PC-9 (cell line): Measurements from ENCODE around the gene NHLRC4. TPM values are rescaled to one million over a fixed set of nuclear protein-coding genes. Genes with fewer than 3 reads are reported as not detected.
A peak's percentile ranks its signal among the peaks of the same experiment; 100 is the strongest.

Experiments
- BruUV-seq: library from RNA; stranded (reverse); fragments of 400-500 nt; replicated peaks from 2 replicates; lab custom pipeline; 2021; lab: Mats Ljungman, UMichigan
- CTCF ChIA-PET: fragments of 300-600 bp; sonication (Branson Sonifier 250); formaldehyde crosslinking; loops from one replicate; lab custom pipeline; 2022; ENCODE audit warnings: antibody characterized with exemption; lab: Charles Lee
- POLR2A ChIA-PET: fragments of 300-600 bp; sonication (Branson Sonifier 250); formaldehyde crosslinking; loops from one replicate; lab custom pipeline; 2022; ENCODE audit warnings: antibody characterized with exemption; ENCODE audit not compliant: unreplicated experiment; lab: Charles Lee
- DNase-seq, 2 experiments: peaks; one replicate each; pipeline versions ENCODE4 v3.0.0 to v3.0.0-alpha.2; 2015 to 2022; ENCODE audit warnings: mixed read lengths in 1 of 2
- H2AFZ ChIP-seq: fragments of 200-600 bp; sonication (generic); 2 replicates; pipeline ENCODE4 v1.8.1; 2017; ENCODE audit warnings: antibody characterized with exemption
- H3F3A ChIP-seq: fragments of 200-600 bp; sonication (generic); 2 replicates; pipeline ENCODE4 v1.8.1; 2017; ENCODE audit warnings: antibody characterized with exemption, mild to moderate bottlenecking, low read depth; ENCODE audit not compliant: insufficient read depth
- H3K27ac ChIP-seq: fragments of 200-600 bp; sonication (generic); 2 replicates; pipeline ENCODE4 v1.6.1; 2016; ENCODE audit warnings: mixed run types
- H3K27me3 ChIP-seq: fragments of 200-600 bp; sonication (generic); 2 replicates; pipeline ENCODE4 v1.6.1; 2016; ENCODE audit warnings: low read depth, mixed run types; ENCODE audit not compliant: insufficient read depth
- H3K36me3 ChIP-seq: fragments of 200-600 bp; sonication (generic); 2 replicates; pipeline ENCODE4 v1.6.1; 2016; ENCODE audit warnings: low read depth, mixed run types
- H3K4me1 ChIP-seq: fragments of 200-600 bp; sonication (generic); replicated peaks from 2 replicates; pipeline ENCODE4 v1.6.1; 2016; ENCODE audit warnings: mixed run types; ENCODE audit not compliant: insufficient read depth
- H3K4me2 ChIP-seq: fragments of 200-600 bp; sonication (generic); 2 replicates; pipeline ENCODE4 v1.6.1; 2017; ENCODE audit warnings: mixed run types
- H3K4me3 ChIP-seq: fragments of 200-600 bp; sonication (generic); 2 replicates; pipeline ENCODE4 v1.6.1; 2016; ENCODE audit warnings: mixed run types
- H3K79me2 ChIP-seq: fragments of 200-600 bp; sonication (generic); 2 replicates; pipeline ENCODE4 v1.6.1; 2017; ENCODE audit warnings: low read depth, mixed run types
- H3K9me2 ChIP-seq: fragments of 200-600 bp; sonication (generic); 2 replicates; pipeline ENCODE4 v1.8.1; 2017; ENCODE audit warnings: mild to moderate bottlenecking; ENCODE audit not compliant: insufficient read depth
- H3K9me3 ChIP-seq: fragments of 200-600 bp; sonication (generic); 2 replicates; pipeline ENCODE4 v1.8.1; 2016; ENCODE audit warnings: low read depth; ENCODE audit not compliant: insufficient read depth
- H4K20me1 ChIP-seq: fragments of 200-600 bp; sonication (generic); 2 replicates; pipeline ENCODE4 v1.8.1; 2017; ENCODE audit not compliant: insufficient read depth
- CTCF ChIP-seq: fragments of 200-600 bp; sonication (generic); conservative IDR thresholded peaks from 2 replicates; pipeline ENCODE4 v1.6.1; 2017; ENCODE audit warnings: mixed run types, antibody characterized with exemption, mild to moderate bottlenecking, moderate library complexity
- EZH2 ChIP-seq: fragments of 200-600 bp; sonication (generic); IDR thresholded peaks from 2 replicates; pipeline ENCODE4 v1.8.0; 2017; ENCODE audit warnings: antibody characterized with exemption, low read depth
- intact Hi-C: fragments of 100-400 bp; cut with micrococcal nuclease; formaldehyde crosslinking; loops from one replicate; pipeline ENCODE4 v1.10.0; 2022; ENCODE audit not compliant: unreplicated experiment
- total RNA-seq: library from RNA; stranded (reverse); gene quantifications from 2 replicates; pipeline ENCODE4 v1.2.3, GENCODE V29; 2021

Gene NHLRC4
- total RNA-seq, 1 experiment from 2014 or later: not detected

- Histone ChIP-seq H3F3A (no peaks in the 10 kb centered on the region), H3K4me3 (no peak overlapping the region), H3K27ac (no peak overlapping the region), H2AFZ (no peak overlapping the region), H4K20me1 (no peaks in the 10 kb centered on the region), H3K4me1 (no peaks in the 10 kb centered on the region), H3K4me2 (no peak overlapping the region), H3K79me2 (no peaks in the 10 kb centered on the region), H3K9me3 (no peaks in the 10 kb centered on the region), H3K36me3 (no peaks in the 10 kb centered on the region), H3K27me3 (no peaks in the 10 kb centered on the region), H3K9me2 (no peaks in the 10 kb centered on the region)
- DNase-seq: no peak
- TF ChIP-seq EZH2: no peak
- no peak for TF ChIP-seq CTCF
- ChIA-PET POLR2A (no interaction called here), CTCF (no interaction called here)
- intact Hi-C loops: no loop called here
- BruUV-seq: TSS peak; percentile 22
These were observed 13.1 kb upstream of the NHLRC4 start for GRCh38 chr16:553601-554296.

GRCh38 chr16:554297-554621, 12.5 kb upstream of the NHLRC4 start:
- intact Hi-C loops: no loop called here
- CTCF ChIA-PET: no interaction called here
- no peak for TF ChIP-seq EZH2
- TF ChIP-seq CTCF: no peak
- Histone ChIP-seq H3F3A (no peaks in the 10 kb centered on the region), H3K4me2 (no peak overlapping the region), H3K27me3 (no peaks in the 10 kb centered on the region), H3K4me3 (no peak overlapping the region), H3K9me2 (no peaks in the 10 kb centered on the region), H4K20me1 (no peaks in the 10 kb centered on the region), H3K36me3 (no peaks in the 10 kb centered on the region), H3K4me1 (no peaks in the 10 kb centered on the region), H2AFZ (no peak overlapping the region), H3K9me3 (no peaks in the 10 kb centered on the region), H3K27ac (no peak overlapping the region), H3K79me2 (no peaks in the 10 kb centered on the region)
- DNase-seq: no peak
- POLR2A ChIA-PET: no interaction called here
- BruUV-seq: no TSS peak

GRCh38 chr16:554640-555365, 12.0 kb upstream of the NHLRC4 start:
- Histone ChIP-seq H3K4me2 (no peak overlapping the region), H4K20me1 (no peaks in the 10 kb centered on the region), H3K4me3 (no peak overlapping the region), H3K4me1 (no peaks in the 10 kb centered on the region), H2AFZ (no peak overlapping the region), H3K9me3 (no peaks in the 10 kb centered on the region), H3F3A (no peaks in the 10 kb centered on the region), H3K9me2 (no peaks in the 10 kb centered on the region), H3K79me2 (no peaks in the 10 kb centered on the region), H3K36me3 (no peaks in the 10 kb centered on the region), H3K27me3 (no peaks in the 10 kb centered on the region), H3K27ac (no peak overlapping the region)
- ChIA-PET POLR2A (no interaction called here), CTCF (no interaction called here)
- intact Hi-C loops: no loop called here
- DNase-seq: peak in 1 of 2 experiments; percentile 36
- no TSS peak for BruUV-seq
- TF ChIP-seq CTCF (no peak), EZH2 (no peak)
